IMR-90 (cell line): ENCODE measurements around the gene DDX60. TPM values are rescaled to one million over a fixed set of nuclear protein-coding genes. Genes with fewer than 3 reads are reported as not detected.

Experiments used
- ATAC-seq: fragments of 200-7000 bp; cut with Tn5 transposase; 2 replicates; pipeline ENCODE4 v1.9.1; 2020; ENCODE audit warnings: low read depth, mild to moderate bottlenecking, moderate library complexity
- BruUV-seq: library from RNA; stranded (reverse); fragments of 400-500 nt; replicated peaks from 2 replicates; lab custom pipeline; 2021; lab: Mats Ljungman, UMichigan
- CTCF ChIA-PET: fragments of 300-600 bp; formaldehyde crosslinking; extraction: SDS; loops from one replicate; lab custom pipeline; 2021; ENCODE audit warnings: antibody characterized with exemption; lab: Yijun Ruan, JAX
- POLR2A ChIA-PET: fragments of 300-600 bp; sonication (Branson Sonifier 250); formaldehyde crosslinking; loops from one replicate; lab custom pipeline; 2022; ENCODE audit warnings: antibody characterized with exemption; ENCODE audit not compliant: unreplicated experiment; lab: Charles Lee
- DNase-seq: peaks from one replicate; pipeline ENCODE4 v3.0.0; 2013
- H2AFZ ChIP-seq: replicated peaks from 2 replicates; pipeline ENCODE3; 2013; ENCODE audit warnings: low read length, mild to moderate bottlenecking; ENCODE audit not compliant: poor library complexity
- H2AK5ac ChIP-seq: 2 replicates; pipeline ENCODE4 v1.6.1; 2013; ENCODE audit warnings: low read depth, low read length, inconsistent platforms
- H2AK9ac ChIP-seq: replicated peaks from 2 replicates; pipeline ENCODE3; 2013; ENCODE audit warnings: mild to moderate bottlenecking, low read depth, low read length, moderate library complexity; ENCODE audit not compliant: poor library complexity
- H2BK120ac ChIP-seq: 2 replicates; pipeline ENCODE4 v1.6.1; 2013; ENCODE audit warnings: low read depth, low read length, inconsistent platforms
- H2BK15ac ChIP-seq: 3 replicates; pipeline ENCODE4 v1.6.1; 2013; ENCODE audit warnings: low read depth, low read length, inconsistent platforms
- H2BK20ac ChIP-seq: 2 replicates; pipeline ENCODE4 v1.6.1; 2013; ENCODE audit warnings: low read depth, mild to moderate bottlenecking, inconsistent platforms, low read length, moderate library complexity
- H2BK5ac ChIP-seq: 2 replicates; pipeline ENCODE4 v1.6.1; 2013; ENCODE audit warnings: mild to moderate bottlenecking, low read depth, low read length, inconsistent platforms; ENCODE audit not compliant: poor library complexity, severe bottlenecking
- H3K14ac ChIP-seq: replicated peaks from 2 replicates; pipeline ENCODE4 v1.6.1; 2013; ENCODE audit warnings: low read depth, low read length, inconsistent platforms
- H3K18ac ChIP-seq: 2 replicates; pipeline ENCODE4 v1.6.1; 2013; ENCODE audit warnings: low read depth, low read length, control low read depth
- H3K23ac ChIP-seq: 2 replicates; pipeline ENCODE4 v1.6.1; 2013; ENCODE audit warnings: low read depth, low read length, inconsistent platforms
- H3K27ac ChIP-seq: 2 replicates; pipeline ENCODE4 v1.5.1; 2013; ENCODE audit warnings: mild to moderate bottlenecking, control low read depth, low read length; ENCODE audit not compliant: insufficient read depth
- H3K27me3 ChIP-seq: 2 replicates; pipeline ENCODE4 v1.6.1; 2013; ENCODE audit warnings: low read length; ENCODE audit not compliant: control insufficient read depth, insufficient read depth
- H3K36me3 ChIP-seq: 2 replicates; pipeline ENCODE4 v1.6.1; 2013; ENCODE audit warnings: low read length, mixed read lengths; ENCODE audit not compliant: control insufficient read depth, insufficient read depth
- H3K4ac ChIP-seq: 2 replicates; pipeline ENCODE4 v1.6.1; 2013; ENCODE audit warnings: low read depth, low read length, inconsistent platforms
- H3K4me1 ChIP-seq: 2 replicates; pipeline ENCODE4 v1.6.1; 2013; ENCODE audit warnings: low read length, mixed read lengths; ENCODE audit not compliant: control insufficient read depth, insufficient read depth
- H3K4me2 ChIP-seq: 2 replicates; pipeline ENCODE4 v1.6.1; 2013; ENCODE audit warnings: low read depth, mild to moderate bottlenecking, control low read depth, low read length, moderate library complexity
- H3K4me3 ChIP-seq: 2 replicates; pipeline ENCODE4 v1.5.1; 2013; ENCODE audit warnings: low read depth, mild to moderate bottlenecking, control low read depth, low read length, moderate library complexity; ENCODE audit not compliant: insufficient read depth
- H3K56ac ChIP-seq: 2 replicates; pipeline ENCODE4 v1.6.1; 2013; ENCODE audit warnings: low read length, inconsistent platforms; ENCODE audit not compliant: insufficient read depth; ENCODE audit errors: extremely low read depth
- H3K79me1 ChIP-seq, 2 experiments: 2 replicates each; pipeline ENCODE4 v1.6.1; 2013; ENCODE audit warnings: low read length in 2 of 2, inconsistent platforms in 1 of 2, low read depth in 1 of 2
- H3K9ac ChIP-seq: 2 replicates; pipeline ENCODE4 v1.6.1; 2013; ENCODE audit warnings: low read depth, low read length, control low read depth
- H3K9me1 ChIP-seq: 2 replicates; pipeline ENCODE4 v1.6.1; 2013; ENCODE audit warnings: low read length, inconsistent platforms; ENCODE audit not compliant: insufficient read depth
- H3K9me3 ChIP-seq: 2 replicates; pipeline ENCODE4 v1.6.1; 2013; ENCODE audit warnings: low read length; ENCODE audit not compliant: control insufficient read depth, insufficient read depth
- H4K20me1 ChIP-seq: 2 replicates; pipeline ENCODE4 v1.6.1; 2013; ENCODE audit warnings: low read length, inconsistent platforms; ENCODE audit not compliant: insufficient read depth
- H4K5ac ChIP-seq: 2 replicates; pipeline ENCODE4 v1.6.1; 2013; ENCODE audit warnings: mild to moderate bottlenecking, low read depth, low read length, control low read depth
- H4K8ac ChIP-seq, 2 experiments: 2 replicates each; pipeline ENCODE4 v1.6.1; 2013; ENCODE audit warnings: low read depth in 2 of 2, low read length in 2 of 2, control low read depth in 1 of 2, inconsistent platforms in 1 of 2
- H4K91ac ChIP-seq: 2 replicates; pipeline ENCODE4 v1.6.1; 2013; ENCODE audit warnings: low read depth, low read length, inconsistent platforms; ENCODE audit not compliant: insufficient read depth
- BHLHE40 ChIP-seq: fragments of 150-350 bp; IDR thresholded peaks from 2 replicates; pipeline ENCODE4 v1.6.1; 2016; ENCODE audit warnings: mild to moderate bottlenecking, low read depth, low read length
- CEBPB ChIP-seq: IDR thresholded peaks from 2 replicates; pipeline ENCODE4 v1.6.1; 2012; ENCODE audit warnings: low read depth, low read length, improper control_type of control experiment
- CHD1 ChIP-seq: IDR thresholded peaks from 2 replicates; pipeline ENCODE4 v1.6.1; 2012; ENCODE audit warnings: low read depth, low read length, improper control_type of control experiment
- CTCF ChIP-seq: conservative IDR thresholded peaks from 2 replicates; pipeline ENCODE4 v1.5.1; 2012; ENCODE audit warnings: mild to moderate bottlenecking, low read depth, low read length, improper control_type of control experiment
- ELK1 ChIP-seq: fragments of 150-350 bp; IDR thresholded peaks from 2 replicates; pipeline ENCODE4 v1.6.1; 2016; ENCODE audit warnings: low read depth, mild to moderate bottlenecking, low read length, moderate library complexity, borderline replicate concordance
- FOS ChIP-seq: fragments of 150-350 bp; IDR thresholded peaks from 2 replicates; pipeline ENCODE4 v1.6.1; 2016; ENCODE audit warnings: low read depth, low read length
- MAFK ChIP-seq: IDR thresholded peaks from 2 replicates; pipeline ENCODE4 v1.6.1; 2012; ENCODE audit warnings: low read depth, low read length, improper control_type of control experiment
- MAZ ChIP-seq: IDR thresholded peaks from 2 replicates; pipeline ENCODE4 v1.6.1; 2012; ENCODE audit warnings: low read depth, mild to moderate bottlenecking, low read length, improper control_type of control experiment, moderate library complexity, borderline replicate concordance
- MXI1 ChIP-seq: IDR thresholded peaks from 2 replicates; pipeline ENCODE4 v1.6.1; 2012; ENCODE audit warnings: low read depth, mild to moderate bottlenecking, low read length, moderate library complexity, borderline replicate concordance
- NFE2L2 ChIP-seq: fragments of 150-350 bp; IDR thresholded peaks from 2 replicates; pipeline ENCODE4 v1.6.1; 2016; ENCODE audit warnings: low read depth, mild to moderate bottlenecking, low read length
- POLR2A ChIP-seq: IDR thresholded peaks from 2 replicates; pipeline ENCODE4 v1.6.1; 2012; ENCODE audit warnings: mild to moderate bottlenecking, low read depth, low read length
- RAD21 ChIP-seq: IDR thresholded peaks from 2 replicates; pipeline ENCODE4 v1.6.1; 2012; ENCODE audit warnings: low read length, improper control_type of control experiment
- RCOR1 ChIP-seq: IDR thresholded peaks from 2 replicates; pipeline ENCODE4 v1.6.1; 2012; ENCODE audit warnings: mild to moderate bottlenecking, low read length, improper control_type of control experiment; ENCODE audit not compliant: insufficient replicate concordance
- RFX5 ChIP-seq: IDR thresholded peaks from 2 replicates; pipeline ENCODE4 v1.8.0; 2012; ENCODE audit warnings: low read depth, mild to moderate bottlenecking, low read length, moderate library complexity
- SMC3 ChIP-seq: fragments of 150-350 bp; IDR thresholded peaks from 2 replicates; pipeline ENCODE4 v1.6.1; 2016; ENCODE audit warnings: low read depth, mild to moderate bottlenecking, antibody characterized with exemption, low read length, moderate library complexity
- USF2 ChIP-seq: fragments of 150-350 bp; IDR thresholded peaks from 2 replicates; pipeline ENCODE4 v1.6.1; 2017; ENCODE audit warnings: mild to moderate bottlenecking, antibody characterized with exemption, low read length, low read depth
- WGBS, 2 experiments: methylation state at CpG; one replicate each; pipeline versions ENCODE4 v1.1.5 to v1.1.7; 2013; ENCODE audit warnings: missing lambda C conversion rate in 2 of 2; ENCODE audit not compliant: insufficient read length in 1 of 2; ENCODE audit errors: extremely low coverage in 2 of 2; 5-methylcytosine and 5-hydroxymethylcytosine counted together
- dilution Hi-C: fragments of 300-500 bp; cut with HindIII; formaldehyde crosslinking; loops from one replicate; pipeline ENCODE4 v1.14.3; 2018; ENCODE audit warnings: low sequenced_read_pairs; ENCODE audit not compliant: unreplicated experiment
- in situ Hi-C: fragments of 300-500 bp; cut with MboI; formaldehyde crosslinking; loops from 3 replicates; pipeline ENCODE4 v1.14.3; 2019; ENCODE audit warnings: low sequenced_read_pairs, inconsistent platforms, mixed read lengths
- intact Hi-C: fragments of 100-400 bp; cut with micrococcal nuclease; formaldehyde crosslinking; loops from 2 replicates; pipeline ENCODE4 v1.10.0; 2022
- polyA plus RNA-seq, 3 experiments: library from polyadenylated mRNA; depleted of rRNA; stranded (reverse); fragments of >200 nt; gene quantifications; 2 replicates each; pipeline ENCODE4 v1.2.3, GENCODE V29; 2012; ENCODE audit warnings: low replicate concordance in 1 of 3
- total RNA-seq: library from RNA; depleted of rRNA; stranded (reverse); fragments of >200 nt; gene quantifications from 2 replicates; pipeline ENCODE4 v1.2.3, GENCODE V29; 2012

Gene DDX60
- total and polyA plus RNA-seq, 2 of the 4 experiments (the other 2 are of a cell fraction): 3.1 to 6.6 TPM

GRCh38 chr4:168269896-168270295, 48.7 kb downstream of the DDX60 start:
- no peak overlapping the region for H3K27ac ChIP-seq
- intact Hi-C loops: no loop called here
- dilution Hi-C loops: no loop called here

More at GRCh38 chr4:168269896-168270295, 48.7 kb downstream of the DDX60 start:
- Histone ChIP-seq H2BK20ac (no peak overlapping the region), H2AFZ (no peak overlapping the region), H3K9me1 (no peaks in the 10 kb centered on the region), H3K4me1 (no peaks in the 10 kb centered on the region), H3K4me3 (no peak overlapping the region), H4K5ac (no peak overlapping the region), H3K14ac (no peak overlapping the region), H3K4ac (no peak overlapping the region), H3K27me3 (no peaks in the 10 kb centered on the region), H3K9me3 (no peaks in the 10 kb centered on the region), H2BK15ac (no peak overlapping the region), H4K8ac (no peak overlapping the region), H2AK9ac (no peak overlapping the region), H3K4me2 (no peak overlapping the region), H3K23ac (no peak overlapping the region), H2AK5ac (no peak overlapping the region), H3K79me1 (no peaks in the 10 kb centered on the region), H3K56ac (no peak overlapping the region), H4K20me1 (no peaks in the 10 kb centered on the region), H4K91ac (no peak overlapping the region), H3K18ac (no peak overlapping the region), H3K36me3 (no peaks in the 10 kb centered on the region), H3K9ac (no peak overlapping the region), H2BK120ac (no peak overlapping the region), H2BK5ac (no peak overlapping the region)
- TF ChIP-seq FOS (no peak), MXI1 (no peak), NFE2L2 (no peak), ELK1 (no peak), USF2 (no peak), CHD1 (no peak), MAFK (no peak), RCOR1 (no peak), CEBPB (no peak), CTCF (no peak), MAZ (no peak), BHLHE40 (no peak), POLR2A (no peak), SMC3 (no peak), RAD21 (no peak), RFX5 (no peak)
- ATAC-seq (no peak), DNase-seq (no peak)
- BruUV-seq: no TSS peak
- ChIA-PET POLR2A (no interaction called here), CTCF (no interaction called here)
- WGBS, 2 experiments: no CpG with 5 or more reads among the region's 2 CpGs
- in situ Hi-C loops: no loop called here
